Measurements from ENCODE around the gene HECTD2.
"Not testable (repeated sequence)": the region's sequence is repeated elsewhere in the genome, so short reads cannot be mapped to it uniquely, and the experiment has no call there.

HECTD2 gene

GRCh38 chr10:91415816-91416215 is 5.7 kb downstream of the HECTD2 start:
- DNase-seq: no peak

DNA sequence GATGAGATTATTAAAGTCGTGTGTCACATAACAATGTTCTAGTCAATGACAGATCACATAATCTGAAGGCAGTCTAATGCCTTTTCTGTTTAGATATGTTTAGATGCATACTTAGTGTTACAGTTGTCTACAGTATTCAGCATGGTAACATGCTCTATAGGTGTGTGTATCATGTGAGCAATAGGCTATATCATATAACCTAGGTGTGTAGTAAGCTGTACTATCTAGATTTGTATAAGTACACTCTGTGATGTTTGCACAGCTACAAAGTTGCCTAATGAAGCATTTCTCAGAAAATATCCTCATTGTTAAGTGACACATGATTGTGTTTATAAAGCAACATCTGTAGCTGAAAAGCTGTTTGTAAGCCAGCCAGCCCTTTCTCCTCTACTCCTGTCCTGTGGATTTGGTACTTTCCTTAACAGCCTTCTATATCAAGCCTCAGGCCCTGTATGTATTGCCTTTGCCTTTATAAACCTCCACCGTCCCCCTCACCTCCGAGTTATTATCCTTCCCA is 6.3 kb downstream of the HECTD2 start:
- no peak for DNase-seq

- no peak for DNase-seq
Measured at GRCh38 chr10:91418416-91418815, 8.3 kb downstream of the HECTD2 start.

DNA sequence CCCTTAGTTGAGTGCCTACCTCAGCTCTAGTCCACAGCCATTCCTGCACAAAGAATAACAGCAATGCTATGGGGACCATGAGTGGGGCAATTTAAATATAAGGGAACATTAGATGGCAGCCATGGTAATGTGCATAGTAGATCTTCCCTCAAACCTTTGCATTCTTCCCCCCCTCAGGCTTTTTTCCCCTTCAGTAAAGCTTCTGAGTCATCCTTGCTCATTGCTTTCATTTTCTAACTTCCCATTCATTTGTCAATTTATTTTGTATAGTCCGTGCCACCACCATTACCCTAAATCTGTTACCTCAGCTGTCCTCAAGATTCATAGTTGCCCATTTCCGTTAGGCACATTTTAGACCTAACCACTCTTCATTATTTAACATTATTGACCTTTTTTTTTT is 10.7 kb downstream of the HECTD2 start:
- DNase-seq: peak; percentile 32

DNA sequence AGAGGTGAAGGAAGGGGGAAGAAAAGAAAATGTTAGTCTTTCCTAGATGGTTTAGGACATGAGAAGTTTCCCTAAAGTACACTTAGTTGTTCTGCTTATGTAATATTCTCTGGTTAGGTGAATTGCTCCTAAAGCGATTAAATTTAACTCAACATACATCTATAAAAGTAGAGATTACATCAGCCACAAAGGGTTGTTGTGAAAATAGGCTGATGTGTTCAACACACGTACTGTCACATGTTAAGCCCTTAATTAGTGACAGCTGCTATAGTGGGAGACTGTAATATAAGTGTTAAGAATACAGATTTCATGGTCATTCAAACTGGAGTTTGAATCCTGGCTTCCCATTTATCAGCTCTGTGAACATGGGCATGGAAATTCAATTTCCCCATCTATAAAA is 12.8 kb downstream of the HECTD2 start:
- DNase-seq: no peak

GRCh38 chr10:91424016-91424415 is 13.9 kb downstream of the HECTD2 start:
- DNase-seq: no peak

GRCh38 chr10:91432175-91432574 is 22.0 kb downstream of the HECTD2 start:
- no peak for DNase-seq

- no peak for DNase-seq
Measured at GRCh38 chr10:91433620-91434019, 23.5 kb downstream of the HECTD2 start.

DNA sequence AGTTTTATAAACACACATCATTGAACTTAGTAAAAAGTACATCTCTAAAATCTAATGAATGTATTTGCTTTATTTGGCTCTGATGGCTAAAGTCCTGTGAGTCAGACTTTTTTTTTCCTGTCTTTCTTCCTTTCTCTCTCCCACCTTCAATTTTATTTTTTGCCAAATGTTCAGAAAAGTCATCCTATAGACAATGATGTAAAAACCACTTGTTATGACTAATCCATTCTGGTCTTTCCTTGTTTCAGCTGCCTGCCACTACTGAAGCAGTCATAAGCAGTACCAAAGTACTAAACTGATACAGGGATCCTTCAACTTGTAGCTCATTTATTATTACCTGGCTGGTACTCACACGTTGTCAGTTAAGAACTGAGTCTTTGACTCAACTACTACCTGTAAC is 23.9 kb downstream of the HECTD2 start:
- DNase-seq: no peak

- DNase-seq: no peak
Measured at GRCh38 chr10:91435241-91435640, 25.1 kb downstream of the HECTD2 start.

GRCh38 chr10:91438228-91438627 is 28.1 kb downstream of the HECTD2 start:
- not testable (repeated sequence) for DNase-seq

DNA sequence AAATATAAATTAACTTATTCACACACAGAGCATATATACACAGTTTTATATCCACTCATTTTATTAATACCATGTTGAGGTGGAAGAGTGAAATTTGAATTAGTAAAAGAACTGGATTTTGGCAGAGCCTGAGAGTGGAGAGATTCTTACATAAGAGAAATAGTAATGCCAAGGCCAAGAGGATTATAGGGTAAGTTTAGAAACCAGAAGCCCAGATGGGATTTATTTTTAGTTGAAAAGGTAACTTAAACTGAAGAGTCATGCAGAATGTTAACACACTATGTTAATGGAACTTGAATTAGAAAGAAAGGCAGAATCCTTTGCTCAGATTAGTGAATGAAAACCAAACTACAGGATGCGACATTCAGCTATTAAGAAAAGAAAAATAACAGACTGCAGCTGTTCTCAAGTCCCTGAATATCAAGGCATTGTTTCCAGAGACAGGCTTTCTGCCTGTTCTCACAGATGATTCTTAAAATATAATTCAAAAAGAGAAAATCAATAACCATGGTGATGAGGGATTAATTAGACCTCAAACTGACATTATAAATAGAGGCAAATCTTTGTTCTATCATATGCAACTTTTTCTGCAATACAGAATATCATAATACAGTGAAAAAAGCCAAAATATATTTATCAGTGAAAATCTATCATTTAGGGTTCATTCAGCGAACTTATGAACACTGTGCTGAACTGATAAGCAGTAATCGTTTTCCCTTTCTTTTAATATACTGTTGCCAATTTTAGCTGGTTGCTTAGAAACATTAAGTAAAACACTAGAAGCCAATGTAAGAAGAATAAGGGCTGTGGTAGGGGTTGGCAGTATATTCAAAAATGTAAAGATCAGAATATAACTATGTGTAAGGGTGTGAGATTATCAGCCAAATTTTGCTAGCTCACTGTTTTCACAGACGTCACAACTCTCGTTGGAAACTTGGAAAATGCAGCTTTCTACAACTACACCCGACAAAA is 34.4 kb downstream of the HECTD2 start:
- no peak for DNase-seq

GRCh38 chr10:91452063-91452462 is 41.9 kb downstream of the HECTD2 start:
- no peak for DNase-seq

DNA sequence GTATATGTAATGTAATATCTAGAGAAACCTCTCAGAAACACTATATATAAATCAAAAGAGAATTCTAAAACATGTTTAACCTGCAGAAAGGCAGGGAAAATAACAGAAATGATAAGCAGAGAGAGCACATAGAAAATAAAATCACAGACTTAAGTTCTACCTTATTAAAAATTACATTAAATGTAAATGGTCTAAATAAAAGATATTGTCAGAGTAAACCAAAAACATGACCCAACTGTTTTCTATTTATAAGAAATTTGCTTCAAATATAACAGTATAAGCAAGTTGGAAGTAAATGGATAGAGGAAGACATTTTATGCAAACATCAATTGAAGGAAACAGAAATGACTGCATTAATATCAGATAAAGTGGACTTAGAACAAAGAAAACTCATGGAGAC is 43.4 kb downstream of the HECTD2 start:
- no peak for DNase-seq

GRCh38 chr10:91455135-91455534 is 45.0 kb downstream of the HECTD2 start:
- not testable (repeated sequence) for DNase-seq

DNA sequence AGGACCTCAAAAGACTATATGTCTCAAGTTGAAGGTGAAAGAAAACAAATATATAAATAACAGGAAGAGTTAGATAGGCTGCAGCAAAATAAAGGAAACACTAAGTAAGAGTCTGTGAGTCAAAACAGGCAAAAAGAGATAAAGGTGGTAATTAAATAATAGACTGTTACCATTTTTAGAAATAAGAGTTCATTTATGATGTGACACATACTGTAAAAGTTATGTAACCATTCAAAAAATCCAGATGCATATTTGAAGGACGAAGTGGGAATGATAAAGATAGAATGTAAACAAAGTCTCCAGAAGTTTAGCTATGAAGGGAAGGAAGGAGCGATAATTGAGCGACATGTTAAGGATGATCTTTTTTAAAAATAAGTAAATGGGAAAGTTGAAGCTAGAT is 50.5 kb downstream of the HECTD2 start:
- no peak for DNase-seq

DNA sequence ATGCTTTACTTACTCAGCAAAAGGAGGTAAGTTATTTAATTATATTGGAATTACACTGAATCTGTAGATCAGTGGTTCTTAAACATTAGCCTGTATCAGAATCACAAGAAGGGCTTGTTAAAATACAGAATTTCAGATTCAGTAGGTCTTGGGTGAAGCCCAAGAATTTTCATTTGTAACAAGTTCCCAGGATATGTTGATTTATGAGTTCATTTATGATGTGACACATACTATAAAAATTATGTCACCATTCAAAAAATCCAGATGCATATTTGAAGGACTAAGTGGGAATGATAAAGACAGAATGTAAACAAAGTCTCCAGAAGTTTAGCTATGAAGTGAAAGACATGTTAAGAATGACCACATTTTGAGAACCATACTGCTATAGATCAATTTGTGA is 52.3 kb downstream of the HECTD2 start:
- peak; percentile 3 for DNase-seq

- no peak for DNase-seq
Measured at GRCh38 chr10:91464500-91464899, 54.4 kb downstream of the HECTD2 start.

GRCh38 chr10:91465261-91465660 is 55.1 kb downstream of the HECTD2 start:
- no peak for DNase-seq

GRCh38 chr10:91467114-91467513 is 57.0 kb downstream of the HECTD2 start:
- no peak for DNase-seq

DNA sequence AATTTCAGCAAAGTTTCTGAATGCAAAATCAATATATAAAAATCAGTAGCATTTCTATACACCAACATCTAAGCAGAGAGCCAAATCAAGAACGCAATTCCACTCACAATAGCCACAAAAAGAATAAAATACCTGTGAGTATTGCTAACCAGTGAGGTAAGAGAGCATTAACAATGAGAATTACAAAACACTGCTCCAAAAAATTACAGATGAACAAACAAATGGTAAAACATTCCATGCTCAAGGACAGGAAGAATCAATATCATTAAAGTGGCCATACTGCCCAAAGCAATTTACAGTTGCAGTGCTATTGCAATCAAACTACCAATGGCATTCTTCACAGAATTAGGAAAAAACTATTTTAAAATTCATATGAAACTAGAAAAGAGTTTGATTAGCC is 61.5 kb downstream of the HECTD2 start:
- no peak for DNase-seq

GRCh38 chr10:91472911-91473310 is 62.8 kb downstream of the HECTD2 start:
- no peak for DNase-seq

DNA sequence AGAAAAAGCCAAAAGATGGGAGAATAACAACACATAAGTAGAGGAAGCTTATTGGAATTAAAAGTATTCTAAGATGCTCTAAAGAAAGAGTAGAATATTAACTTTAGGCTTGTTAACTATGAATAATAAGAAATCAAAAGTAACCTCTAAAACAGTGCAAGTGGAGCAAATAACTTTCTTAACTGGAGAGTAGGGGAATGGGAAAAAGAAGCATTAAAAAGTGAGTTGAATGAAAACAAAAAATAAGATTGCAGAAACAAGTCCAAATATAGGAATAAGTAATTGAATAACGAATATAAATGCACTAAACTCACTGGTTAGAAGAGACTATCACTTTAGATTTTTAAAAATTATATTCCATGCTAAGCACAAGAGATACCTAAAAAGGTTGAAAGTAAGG is 63.9 kb downstream of the HECTD2 start:
- no peak for DNase-seq

DNA sequence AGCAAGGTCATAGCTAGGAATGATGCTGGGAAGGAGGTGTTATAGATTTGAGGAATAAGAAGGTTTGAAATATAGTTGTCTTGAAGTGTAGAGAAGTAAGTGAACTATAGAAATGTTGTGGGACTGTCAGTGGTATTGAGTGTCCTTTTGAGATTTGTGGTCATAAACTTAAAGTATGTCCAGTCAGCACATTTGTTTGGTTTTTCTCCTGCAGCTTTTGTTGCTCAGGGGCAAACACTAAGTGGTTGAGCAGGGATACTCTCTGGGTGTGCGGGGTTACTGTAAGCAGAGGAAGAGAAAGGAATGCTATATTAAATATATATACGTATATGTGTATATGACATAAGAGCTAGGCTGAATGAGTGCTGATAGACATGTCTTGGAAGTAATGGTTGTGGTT is 67.1 kb downstream of the HECTD2 start:
- no peak for DNase-seq

DNA sequence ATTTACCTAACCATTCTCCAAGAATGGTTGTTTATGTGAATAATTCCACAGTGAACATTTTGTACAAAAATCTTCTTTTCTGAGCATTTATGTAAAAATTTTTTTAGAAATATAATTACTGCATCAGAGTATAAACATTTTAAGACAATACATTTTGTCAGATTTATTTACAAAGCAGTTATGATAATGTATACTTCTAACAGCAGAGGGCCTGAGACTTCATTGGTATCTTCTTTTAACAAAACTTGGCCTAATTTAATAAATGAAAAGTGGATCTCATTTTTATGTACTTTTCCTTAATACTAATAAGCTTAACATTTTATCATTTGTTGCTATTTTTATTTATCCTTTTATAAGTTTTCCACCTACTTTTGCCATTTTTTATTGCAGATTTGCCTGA is 69.4 kb downstream of the HECTD2 start:
- no peak for DNase-seq
